GM06990 (cell line): Measurements from ENCODE around the gene SPRYD3.
"Not testable (repeated sequence)": the region's sequence is repeated elsewhere in the genome, so short reads cannot be mapped to it uniquely, and the experiment has no call there.

ENCODE experiments used
- DNase-seq: peaks from one replicate; pipeline ENCODE4 v3.0.0-alpha.2; 2011; ENCODE audit not compliant: insufficient read length; ENCODE audit errors: extremely low read depth
- H3K27me3 ChIP-seq: replicated peaks from 2 replicates; pipeline ENCODE4 v1.6.0; 2011; ENCODE audit warnings: low read length; ENCODE audit not compliant: control insufficient read depth, insufficient read depth
- H3K36me3 ChIP-seq: 2 replicates; pipeline ENCODE4 v1.5.1; 2011; ENCODE audit warnings: low read length; ENCODE audit not compliant: control insufficient read depth, insufficient read depth
- H3K4me3 ChIP-seq: replicated peaks from 2 replicates; pipeline ENCODE4 v1.5.1; 2011; ENCODE audit warnings: low read depth, mild to moderate bottlenecking, control low read depth, low read length
- CTCF ChIP-seq: IDR thresholded peaks from 2 replicates; pipeline ENCODE4 v1.5.1; 2011; ENCODE audit warnings: low read length, control low read depth, mild to moderate bottlenecking, inconsistent platforms; ENCODE audit not compliant: insufficient read depth, poor library complexity, severe bottlenecking

The SPRYD3 gene

DNA sequence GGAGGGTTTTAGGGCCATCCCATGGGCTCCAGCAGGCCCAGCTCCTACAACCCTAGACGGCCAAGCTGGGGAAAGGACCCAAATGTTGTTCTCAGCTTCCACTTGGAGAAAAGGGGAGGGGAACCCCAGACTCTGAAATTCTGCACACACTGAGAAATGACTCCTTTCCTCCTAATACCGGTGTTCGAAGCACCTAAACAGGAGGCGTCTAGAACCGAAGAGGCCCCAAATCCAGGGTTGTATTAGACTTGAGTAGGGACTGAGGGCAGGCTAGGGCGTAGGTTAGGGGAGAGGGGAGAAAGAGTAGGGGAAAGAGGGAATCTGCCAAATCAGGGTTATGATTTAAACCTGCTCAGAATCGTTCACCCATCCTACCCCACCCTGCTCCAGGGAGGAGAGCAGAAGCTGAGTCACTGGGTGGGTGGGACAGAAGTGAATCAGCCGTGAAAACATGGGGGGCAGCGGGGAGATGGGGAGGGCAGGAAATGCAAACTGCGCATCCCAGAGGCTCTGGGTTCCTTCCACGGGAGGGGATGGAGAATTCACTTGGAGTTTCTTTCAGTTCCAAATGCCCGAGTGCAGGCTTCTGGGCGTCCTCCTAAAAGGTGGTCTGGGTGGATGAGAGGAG is 19.3 kb upstream of the SPRYD3 start:
- H3K4me3 ChIP-seq, result peak overlapping the region; percentile 54
- H3K27me3 ChIP-seq, result no peaks in the 10 kb centered on the region; the same call in 1 of the 2 replicates
- H3K36me3 ChIP-seq, result no peaks in the 10 kb centered on the region
- TF ChIP-seq CTCF, result no peak
- no peak for DNase-seq

DNA sequence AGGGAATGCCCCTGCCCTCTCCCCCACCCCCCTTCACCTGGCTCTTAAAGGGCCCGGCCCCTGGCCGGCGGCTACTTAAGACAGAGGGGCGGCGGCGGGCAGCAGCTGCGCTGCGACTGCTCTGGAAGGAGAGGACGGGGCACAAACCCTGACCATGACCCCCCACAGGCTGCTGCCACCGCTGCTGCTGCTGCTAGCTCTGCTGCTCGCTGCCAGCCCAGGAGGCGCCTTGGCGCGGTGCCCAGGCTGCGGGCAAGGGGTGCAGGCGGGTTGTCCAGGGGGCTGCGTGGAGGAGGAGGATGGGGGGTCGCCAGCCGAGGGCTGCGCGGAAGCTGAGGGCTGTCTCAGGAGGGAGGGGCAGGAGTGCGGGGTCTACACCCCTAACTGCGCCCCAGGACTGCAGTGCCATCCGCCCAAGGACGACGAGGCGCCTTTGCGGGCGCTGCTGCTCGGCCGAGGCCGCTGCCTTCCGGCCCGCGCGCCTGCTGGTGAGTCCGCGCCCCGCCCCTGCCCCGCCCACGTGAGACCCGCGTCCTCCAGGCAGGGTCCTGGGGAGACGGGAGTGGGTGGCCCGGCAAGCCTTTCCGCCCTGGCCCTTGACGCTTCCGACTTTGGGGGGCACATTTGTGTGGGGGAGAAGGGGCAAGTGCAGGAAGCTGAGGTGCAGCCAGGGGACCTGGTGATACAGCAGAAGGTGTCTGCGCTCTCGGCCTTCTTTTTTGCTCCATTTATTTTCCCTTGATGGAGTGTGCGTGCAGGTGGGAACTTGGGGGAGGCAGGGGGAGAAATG is 18.6 kb upstream of the SPRYD3 start, which contains the start of gene IGFBP6:
TSS of gene IGFBP6 (plus strand) at position 104 of the 790 bp plus-strand sequence. CDS start at position 155, 51 bp downstream.
- DNase-seq, result peak; percentile 61

GRCh38 chr12:53097207-53097563 is 18.0 kb upstream of the SPRYD3 start:
- no peaks in the 10 kb centered on the region for H3K36me3 ChIP-seq
- TF ChIP-seq CTCF, result no peak
- no peaks in the 10 kb centered on the region; the same call in 1 of the 2 replicates for H3K27me3 ChIP-seq
- DNase-seq, result no peak
- H3K4me3 ChIP-seq, result no peak overlapping the region

More for the DNA sequence above, 18.6 kb upstream of the SPRYD3 start, which contains the start of gene IGFBP6:
- no peak for TF ChIP-seq CTCF
- Histone ChIP-seq H3K4me3 (peak within 1 kb of the TSS; percentile 54), H3K36me3 (no peaks in the 10 kb centered on the region), H3K27me3 (no peaks in the 10 kb centered on the region; the same call in 1 of the 2 replicates)

GRCh38 chr12:53096759-53097158 is 17.6 kb upstream of the SPRYD3 start:
- H3K4me3 ChIP-seq, result no peak overlapping the region
- no peaks in the 10 kb centered on the region; the same call in 1 of the 2 replicates for H3K27me3 ChIP-seq
- no peak for DNase-seq
- TF ChIP-seq CTCF, result no peak
- no peaks in the 10 kb centered on the region for H3K36me3 ChIP-seq

GRCh38 chr12:53096089-53096741 is 17.0 kb upstream of the SPRYD3 start:
- no peaks in the 10 kb centered on the region; the same call in 1 of the 2 replicates for H3K27me3 ChIP-seq
- no peak for DNase-seq
- no peaks in the 10 kb centered on the region for H3K36me3 ChIP-seq
- no peak for TF ChIP-seq CTCF
- H3K4me3 ChIP-seq, result no peak overlapping the region

GRCh38 chr12:53095596-53095895 is 16.4 kb upstream of the SPRYD3 start:
- DNase-seq, H3K4me3 ChIP-seq: not testable (repeated sequence)

DNA sequence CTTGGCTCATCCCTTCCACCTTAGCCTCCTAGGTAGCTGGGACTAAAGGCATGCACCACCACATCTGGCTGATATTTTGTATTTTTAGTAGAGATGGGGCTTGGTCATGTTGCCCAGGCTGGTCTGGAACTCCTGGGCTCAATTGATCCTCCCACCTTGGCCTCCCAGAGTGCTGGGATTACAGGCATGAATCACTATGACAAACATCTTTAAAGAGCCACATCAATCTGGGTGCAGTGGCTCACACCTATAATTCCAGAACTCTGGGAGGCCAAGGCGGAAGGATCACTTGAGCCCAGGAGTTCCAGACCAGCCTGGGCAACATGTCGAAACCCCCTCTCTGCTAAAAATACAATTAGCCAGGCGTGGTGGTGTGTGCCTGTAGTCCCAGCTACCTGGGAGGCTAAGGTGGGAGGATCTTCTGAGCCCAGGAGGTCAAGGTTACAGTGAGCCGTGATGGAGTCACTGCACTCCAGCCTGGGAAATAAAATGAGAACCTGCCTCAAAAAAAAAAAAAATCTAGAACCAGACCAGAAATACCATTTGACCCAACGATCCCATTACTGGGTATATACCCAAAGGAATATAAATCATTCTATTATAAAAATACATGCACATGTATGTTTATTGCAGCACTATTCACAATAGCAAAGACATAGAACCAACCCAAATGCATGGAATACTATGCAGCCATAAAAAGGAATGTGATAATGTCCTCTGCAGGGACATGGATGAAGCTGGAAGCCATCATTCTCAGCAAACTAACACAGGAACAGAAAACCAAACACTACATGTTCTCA is 15.8 kb upstream of the SPRYD3 start:
- DNase-seq, H3K4me3 ChIP-seq, H3K36me3 ChIP-seq, H3K27me3 ChIP-seq: not testable (repeated sequence)

More at GRCh38 chr12:53095596-53095895, 16.4 kb upstream of the SPRYD3 start:
- not testable (repeated sequence) for H3K36me3 ChIP-seq, H3K27me3 ChIP-seq
